NCI-H2081 treated with DMSO at 0.1 percent for 48 hours (cell line): ENCODE results near the gene ZCCHC10.
"Not testable (repeated sequence)": the region's sequence is repeated elsewhere in the genome, so short reads cannot be mapped to it uniquely, and the experiment has no call there.

Experiments used
- DNase-seq: peaks from one replicate; lab custom pipeline; 2025; lab: John Stamatoyannopoulos, UW

ZCCHC10 gene

GRCh38 chr5:132976852-132977251 lies 49.5 kb downstream of the ZCCHC10 start:
- DNase-seq, result no peak

GRCh38 chr5:132972436-132972828 lies 53.9 kb downstream of the ZCCHC10 start:
- DNase-seq, result not testable (repeated sequence)

GRCh38 chr5:132971483-132972435 lies 54.6 kb downstream of the ZCCHC10 start:
- DNase-seq, result no peak

- DNase-seq, result no peak
Observed at GRCh38 chr5:132965120-132965519, 61.2 kb downstream of the ZCCHC10 start.

- DNase-seq, result peak; percentile 40
Observed at GRCh38 chr5:132963171-132964104, 62.9 kb downstream of the ZCCHC10 start, which contains the start of gene AFF4. Gene AFF4 (minus strand): TSS chr5:132963634. CDS start chr5:132937189, 26,445 bp downstream.

GRCh38 chr5:132962429-132963021 lies 63.8 kb downstream of the ZCCHC10 start:
- DNase-seq, result peak; percentile 2

GRCh38 chr5:132961887-132962286 lies 64.5 kb downstream of the ZCCHC10 start:
- no peak for DNase-seq

GRCh38 chr5:132961123-132961815 lies 65.1 kb downstream of the ZCCHC10 start:
- not testable (repeated sequence) for DNase-seq

- DNase-seq, result not testable (repeated sequence)
Observed at GRCh38 chr5:132956166-132956799, 70.1 kb downstream of the ZCCHC10 start.

GRCh38 chr5:132953710-132954109 lies 72.6 kb downstream of the ZCCHC10 start:
- DNase-seq, result no peak

DNA sequence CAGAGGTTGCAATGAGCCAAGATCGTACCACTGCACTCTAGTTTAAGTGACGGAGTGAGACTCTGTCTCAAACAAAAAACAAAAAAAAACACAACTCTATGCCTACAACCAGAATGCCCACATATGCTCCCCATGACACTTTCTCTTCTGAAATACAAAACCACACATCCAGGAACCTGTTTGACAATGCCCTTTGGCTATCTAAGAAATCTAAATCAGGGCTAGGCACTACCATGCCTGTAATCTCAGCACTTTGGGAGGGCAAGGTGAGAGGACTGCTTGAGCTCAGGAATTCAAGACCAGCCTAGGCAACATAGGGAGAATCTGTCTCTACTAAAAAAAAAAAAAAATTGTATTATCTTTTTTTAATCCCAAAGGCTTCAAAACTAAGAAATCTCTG lies 73.5 kb downstream of the ZCCHC10 start:
- DNase-seq, result no peak

- DNase-seq, result no peak
Observed at GRCh38 chr5:132951897-132952296, 74.5 kb downstream of the ZCCHC10 start.

GRCh38 chr5:132949136-132949535 lies 77.2 kb downstream of the ZCCHC10 start:
- DNase-seq, result no peak

DNA sequence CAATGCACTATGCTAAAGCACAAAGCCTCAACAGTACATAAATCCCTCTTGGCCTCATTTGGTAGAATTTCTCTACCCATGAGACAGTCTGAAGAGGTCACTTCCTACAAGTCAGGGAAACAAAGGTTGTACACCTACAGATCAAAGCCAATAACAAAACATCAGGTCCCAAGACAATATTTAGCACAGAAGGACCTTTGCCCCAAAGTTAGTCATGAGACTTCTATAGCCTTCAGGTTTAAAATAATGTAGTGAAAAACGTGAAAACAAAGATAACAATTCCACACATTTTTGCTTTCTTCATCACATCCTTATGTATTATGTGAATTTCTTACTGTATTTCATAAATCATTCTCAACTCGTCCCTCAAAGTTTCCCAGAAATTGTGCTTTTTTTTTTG lies 78.7 kb downstream of the ZCCHC10 start:
- no peak for DNase-seq
